ENCODE measurements around the gene TSC22D1. TPM values are rescaled to one million over a fixed set of nuclear protein-coding genes. Genes with fewer than 3 reads are reported as not detected.
"Not testable (repeated sequence)": the region's sequence is repeated elsewhere in the genome, so short reads cannot be mapped to it uniquely, and the experiment has no call there.

TSC22D1 gene
- total RNA-seq, 1 experiment from 2014 or later: 72.5 TPM

GRCh38 chr13:44593861-44594592 is 17.9 kb upstream of the TSC22D1 start:
- POLR2A ChIA-PET; H3K27me3 Mint-ChIP-seq (ENCODE audit: low read depth); H3K4me3 Mint-ChIP-seq; H3K27ac Mint-ChIP-seq; ATAC-seq; H3K36me3 Mint-ChIP-seq; H3K4me1 Mint-ChIP-seq; DNase-seq (ENCODE audit: low spot score): not testable (repeated sequence)
- H3K9me3 Mint-ChIP-seq: peaks cover 21% of the 10 kb centered on the region
- CTCF ChIA-PET: interaction anchor here (1.0 kb wide), 1 partner anchor 111 kb away, joined by 5 read pairs; no protein-coding TSS in a partner anchor
- TF ChIP-seq NFYB (CRISPR knock-in tag; conservative IDR thresholded peaks at IDR 0.05; ENCODE audit: low read depth): 0 out of 2 replicates have a peak, but pooled peaks have one; percentile 34

GRCh38 chr13:44592216-44592847 is 16.2 kb upstream of the TSC22D1 start:
- TF ChIP-seq PRDM15 (CRISPR knock-in tag; IDR thresholded peaks at IDR 0.05) (no peak), NFATC4 (CRISPR knock-in tag; IDR thresholded peaks at IDR 0.05) (no peak), ZNF423 (CRISPR knock-in tag; IDR thresholded peaks at IDR 0.05) (no peak), NR2C2 (CRISPR knock-in tag; IDR thresholded peaks at IDR 0.05) (no peak), ZNF396 (CRISPR knock-in tag; IDR thresholded peaks at IDR 0.05; ENCODE audit: borderline replicate concordance) (no peak), SP1 (CRISPR knock-in tag; conservative IDR thresholded peaks at IDR 0.05) (no peak), USF2 (CRISPR knock-in tag; IDR thresholded peaks at IDR 0.05) (no peak), ZNF121 (CRISPR knock-in tag; IDR thresholded peaks at IDR 0.05) (no peak), GTF2I (CRISPR knock-in tag; conservative IDR thresholded peaks at IDR 0.05) (no peak), CBFB (CRISPR knock-in tag; IDR thresholded peaks at IDR 0.05; ENCODE audit: low read depth) (no peak), OVOL2 (CRISPR knock-in tag; IDR thresholded peaks at IDR 0.05; ENCODE audit: borderline replicate concordance) (no peak), SOX15 (CRISPR knock-in tag; IDR thresholded peaks at IDR 0.05) (no peak), MYBL2 (CRISPR knock-in tag; IDR thresholded peaks at IDR 0.05) (no peak), ZNF416 (CRISPR knock-in tag; IDR thresholded peaks at IDR 0.05) (no peak), ATF6 (CRISPR knock-in tag; IDR thresholded peaks at IDR 0.05) (no peak), ZSCAN18 (CRISPR knock-in tag; IDR thresholded peaks at IDR 0.05) (no peak)
- ChIA-PET POLR2A (no interaction called here), CTCF (no interaction called here)
- Mint-ChIP-seq H3K4me1 (peaks cover 14% of the 10 kb centered on the region), H3K27me3 (ENCODE audit: low read depth) (no peaks in the 10 kb centered on the region), H3K4me3 (no peak overlapping the region), H3K27ac (no peak overlapping the region), H3K9me3 (peaks cover 21% of the 10 kb centered on the region), H3K36me3 (peaks cover 7% of the 10 kb centered on the region)
- no peak for ATAC-seq
- no peak for DNase-seq (ENCODE audit: low spot score)

Measured in WTC11 (cell line).